Fibroblast of villous mesenchyme (primary cell): ENCODE measurements around the gene ASAP2. TPM values are rescaled to one million over a fixed set of nuclear protein-coding genes. Genes with fewer than 3 reads are reported as not detected.

ENCODE experiments used
- DNase-seq: peaks from one replicate; pipeline ENCODE4 v3.0.0-alpha.2; 2010; ENCODE audit warnings: low read depth
- H3K4me3 ChIP-seq: 2 replicates; pipeline ENCODE4 v1.5.1; 2011; ENCODE audit warnings: low read depth, mild to moderate bottlenecking, low read length
- total RNA-seq: library from RNA; depleted of rRNA; stranded (reverse); fragments of >200 nt; gene quantifications from 2 replicates; pipeline ENCODE4 v1.2.3, GENCODE V29; 2012
- TF ChIP-seq, protein P1 (sequence below): IDR thresholded peaks from 2 replicates; pipeline ENCODE4 v1.5.1; 2012; ENCODE audit warnings: low read depth, mild to moderate bottlenecking, low read length; ENCODE audit not compliant: insufficient read depth

The ASAP2 gene
- total RNA-seq, 1 donor, result 66.5 TPM

DNA sequence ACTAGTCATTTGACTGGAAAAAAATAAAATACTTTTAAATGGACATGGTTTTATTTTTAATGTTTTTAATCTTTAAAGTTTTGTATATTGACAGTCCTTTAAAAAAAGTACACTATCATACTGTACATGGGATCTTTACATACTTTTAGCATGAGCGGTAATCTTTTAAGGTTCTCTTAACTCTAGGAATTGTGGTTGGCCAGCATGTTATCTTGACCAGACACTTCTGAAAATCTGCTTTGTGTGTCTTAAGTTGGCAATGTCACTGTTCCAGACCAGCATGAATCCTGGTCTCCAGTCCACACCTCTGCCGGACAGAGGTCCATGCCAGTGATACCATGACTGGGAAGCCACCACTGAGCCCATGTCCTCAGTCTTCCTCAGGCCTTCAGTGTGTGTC, 199.0 kb downstream of the ASAP2 start:
- no peak for DNase-seq
- no peak overlapping the region for H3K4me3 ChIP-seq
- TF ChIP-seq, protein P1, sequence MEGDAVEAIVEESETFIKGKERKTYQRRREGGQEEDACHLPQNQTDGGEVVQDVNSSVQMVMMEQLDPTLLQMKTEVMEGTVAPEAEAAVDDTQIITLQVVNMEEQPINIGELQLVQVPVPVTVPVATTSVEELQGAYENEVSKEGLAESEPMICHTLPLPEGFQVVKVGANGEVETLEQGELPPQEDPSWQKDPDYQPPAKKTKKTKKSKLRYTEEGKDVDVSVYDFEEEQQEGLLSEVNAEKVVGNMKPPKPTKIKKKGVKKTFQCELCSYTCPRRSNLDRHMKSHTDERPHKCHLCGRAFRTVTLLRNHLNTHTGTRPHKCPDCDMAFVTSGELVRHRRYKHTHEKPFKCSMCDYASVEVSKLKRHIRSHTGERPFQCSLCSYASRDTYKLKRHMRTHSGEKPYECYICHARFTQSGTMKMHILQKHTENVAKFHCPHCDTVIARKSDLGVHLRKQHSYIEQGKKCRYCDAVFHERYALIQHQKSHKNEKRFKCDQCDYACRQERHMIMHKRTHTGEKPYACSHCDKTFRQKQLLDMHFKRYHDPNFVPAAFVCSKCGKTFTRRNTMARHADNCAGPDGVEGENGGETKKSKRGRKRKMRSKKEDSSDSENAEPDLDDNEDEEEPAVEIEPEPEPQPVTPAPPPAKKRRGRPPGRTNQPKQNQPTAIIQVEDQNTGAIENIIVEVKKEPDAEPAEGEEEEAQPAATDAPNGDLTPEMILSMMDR, result no peak

DNA sequence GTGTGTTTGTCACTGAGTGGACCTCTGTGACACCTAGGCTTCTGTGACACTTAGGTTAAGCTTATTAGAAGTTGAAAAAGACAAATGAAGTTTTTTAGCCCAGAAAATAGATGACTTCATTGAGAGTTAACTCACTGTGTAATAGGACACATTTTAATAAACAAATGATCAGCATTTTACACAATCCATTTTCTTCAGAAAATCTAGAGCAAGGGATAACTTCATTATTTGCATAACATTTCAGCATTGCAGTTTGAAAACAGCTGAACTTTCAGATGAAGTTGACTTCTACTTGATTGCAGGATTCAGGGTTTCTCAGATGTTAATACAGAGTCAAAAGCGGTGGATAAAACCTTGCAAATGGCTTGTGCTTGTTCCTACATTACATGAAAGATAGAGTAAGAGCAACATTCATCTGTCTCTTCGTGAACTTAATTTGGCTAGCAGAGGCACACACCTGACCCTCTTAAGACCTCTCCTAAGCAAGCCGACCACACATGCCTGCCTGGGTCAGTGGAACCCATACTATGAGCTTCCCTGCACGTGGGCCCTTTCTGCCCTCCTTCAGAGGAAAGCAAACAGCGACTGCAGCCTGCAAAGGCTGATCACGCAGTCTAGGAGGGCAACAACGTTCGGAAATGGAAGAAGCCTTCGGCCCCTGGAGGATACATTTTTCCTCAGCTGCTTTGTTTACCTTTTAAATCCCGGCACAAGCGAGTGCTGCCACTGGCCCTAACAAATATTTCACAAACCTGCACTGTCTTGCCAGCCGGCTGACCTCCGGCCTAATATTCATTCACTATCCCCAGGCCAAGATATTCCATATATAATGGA, 200.1 kb downstream of the ASAP2 start:
- DNase-seq, result no peak
- no peak overlapping the region for H3K4me3 ChIP-seq
- TF ChIP-seq, protein P1, result no peak

DNA sequence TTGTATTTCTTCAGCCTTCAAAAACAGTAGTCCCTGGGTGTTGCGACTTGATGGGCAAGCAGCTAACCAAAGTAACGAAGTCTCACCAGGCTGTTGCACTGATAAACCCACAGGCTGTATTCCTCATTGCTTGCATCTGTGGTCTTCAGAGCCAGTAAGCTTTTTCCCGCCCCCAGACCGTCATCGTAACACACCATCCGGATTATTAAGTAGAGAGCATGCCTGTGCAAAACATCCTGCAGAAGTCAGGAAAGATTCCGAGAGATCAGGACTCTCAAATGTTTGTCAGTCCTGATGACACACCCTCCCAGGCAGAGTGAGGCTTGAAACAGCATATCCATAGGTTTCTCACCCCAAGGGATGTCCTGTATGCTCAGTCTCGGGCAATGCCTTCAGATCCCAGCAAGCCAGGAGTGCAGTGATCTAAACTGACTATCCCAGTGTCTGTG, 200.8 kb downstream of the ASAP2 start:
- DNase-seq, result no peak
- TF ChIP-seq, protein P1, result no peak
- H3K4me3 ChIP-seq, result no peak overlapping the region

DNA sequence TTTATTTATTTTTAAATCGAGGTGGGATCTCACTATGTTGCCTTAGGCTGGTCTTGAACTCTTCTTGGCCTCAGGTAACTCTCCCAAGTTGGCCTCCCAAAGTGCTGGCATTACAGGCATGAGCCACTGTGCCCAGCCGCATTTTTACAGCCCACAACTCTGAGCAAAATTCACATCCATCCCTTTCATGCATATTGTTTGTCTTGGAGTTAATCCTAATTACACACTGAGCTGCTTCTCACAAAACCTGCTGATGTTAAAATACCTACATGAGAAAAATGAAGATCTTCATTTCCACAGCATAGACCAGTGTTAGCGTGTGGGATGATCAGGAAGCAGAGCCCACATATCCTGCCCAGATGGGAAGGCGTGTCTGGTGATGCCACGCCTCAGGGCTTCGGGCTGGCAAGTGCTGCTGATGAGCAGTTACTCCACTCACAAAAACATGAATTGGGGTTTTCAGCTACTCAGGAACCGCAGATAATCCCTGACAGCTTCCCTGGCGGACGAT, 202.1 kb downstream of the ASAP2 start:
- no peak overlapping the region for H3K4me3 ChIP-seq
- no peak for DNase-seq
- TF ChIP-seq, protein P1, result no peak

DNA sequence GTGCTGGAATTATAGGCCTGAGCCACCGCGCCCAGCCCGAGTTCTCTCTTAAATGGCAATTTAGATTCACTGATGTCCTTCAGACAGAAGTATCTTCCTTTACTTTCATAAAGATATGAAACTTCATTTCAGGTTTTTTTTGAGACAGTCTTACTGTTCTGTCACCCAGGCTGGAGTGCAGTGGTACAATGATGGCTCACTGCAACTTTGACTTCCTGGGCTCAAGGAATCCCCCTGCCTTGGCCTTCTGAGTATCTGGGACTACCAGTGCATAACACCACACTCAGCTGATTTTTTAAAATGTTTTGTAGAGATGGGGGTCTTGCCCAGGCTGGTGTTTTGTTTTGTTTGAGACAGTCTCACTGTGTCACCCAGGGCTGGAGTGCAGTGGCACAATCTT, 203.5 kb downstream of the ASAP2 start:
- DNase-seq, result no peak
- TF ChIP-seq, protein P1, result no peak
- no peak overlapping the region for H3K4me3 ChIP-seq

DNA sequence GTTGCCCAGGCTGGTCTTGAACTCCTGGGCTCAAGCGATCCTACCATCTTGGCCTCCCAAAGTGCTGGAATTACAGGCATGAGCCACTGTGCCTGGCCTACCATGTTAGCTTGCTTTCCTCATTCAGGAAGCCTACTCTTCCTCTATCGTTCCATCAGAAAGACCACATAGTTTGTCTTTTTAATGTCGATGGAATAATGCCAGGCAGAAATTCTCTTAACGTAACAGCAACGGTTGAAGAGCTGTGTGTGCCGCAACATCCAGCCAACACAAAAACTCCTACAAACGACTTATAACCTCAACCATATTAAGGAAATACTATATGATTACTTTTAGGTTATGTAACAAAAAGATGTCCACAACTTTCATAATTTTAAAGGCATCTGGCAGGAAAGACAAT, 206.2 kb downstream of the ASAP2 start:
- TF ChIP-seq, protein P1, result no peak
- DNase-seq, result peak; percentile 39
- no peak overlapping the region for H3K4me3 ChIP-seq
